Vagina (tissue), 2 donors: ENCODE data around the gene EHMT2.

ENCODE experiments used
- POLR2A ChIP-seq, 2 donors: fragments of 450-650 bp; IDR thresholded peaks; one replicate each; pipeline ENCODE4 v1.6.1; 2017; ENCODE audit warnings: antibody characterized with exemption in 2 of 2, mild to moderate bottlenecking in 2 of 2, moderate library complexity in 2 of 2
- TF ChIP-seq, protein P1 (sequence below), 3 experiments: fragments of 450-650 bp in 2 of 3; fragments of 200-600 bp in 1 of 3; sonication (generic) in 1 of 3; IDR thresholded peaks; one replicate each; pipeline ENCODE4 v1.5.1; 2017 to 2019; ENCODE audit warnings: antibody characterized with exemption in 3 of 3, mild to moderate bottlenecking in 2 of 3, moderate library complexity in 2 of 3

DNA sequence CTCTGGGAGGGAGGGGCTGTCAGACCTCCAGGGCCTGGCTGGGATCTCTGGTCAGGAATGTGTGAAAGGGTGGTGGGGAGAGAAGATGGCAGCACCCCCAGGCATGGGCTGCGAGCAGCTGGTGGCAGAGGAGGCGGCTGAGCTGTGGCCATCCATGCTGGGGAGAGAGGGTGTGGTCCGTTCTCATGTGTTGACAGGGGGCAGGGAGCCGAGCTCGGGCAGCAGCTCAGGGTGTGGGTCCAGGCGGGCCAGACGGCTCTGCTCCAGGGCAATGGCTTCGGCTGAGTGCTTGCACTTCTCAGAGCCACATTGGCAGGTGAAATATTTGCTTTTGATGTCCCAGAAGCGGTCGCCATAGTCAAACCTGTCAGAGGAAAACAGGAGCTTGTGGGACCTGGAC is 17.6 kb downstream of the EHMT2 start:
- TF ChIP-seq, protein P1, sequence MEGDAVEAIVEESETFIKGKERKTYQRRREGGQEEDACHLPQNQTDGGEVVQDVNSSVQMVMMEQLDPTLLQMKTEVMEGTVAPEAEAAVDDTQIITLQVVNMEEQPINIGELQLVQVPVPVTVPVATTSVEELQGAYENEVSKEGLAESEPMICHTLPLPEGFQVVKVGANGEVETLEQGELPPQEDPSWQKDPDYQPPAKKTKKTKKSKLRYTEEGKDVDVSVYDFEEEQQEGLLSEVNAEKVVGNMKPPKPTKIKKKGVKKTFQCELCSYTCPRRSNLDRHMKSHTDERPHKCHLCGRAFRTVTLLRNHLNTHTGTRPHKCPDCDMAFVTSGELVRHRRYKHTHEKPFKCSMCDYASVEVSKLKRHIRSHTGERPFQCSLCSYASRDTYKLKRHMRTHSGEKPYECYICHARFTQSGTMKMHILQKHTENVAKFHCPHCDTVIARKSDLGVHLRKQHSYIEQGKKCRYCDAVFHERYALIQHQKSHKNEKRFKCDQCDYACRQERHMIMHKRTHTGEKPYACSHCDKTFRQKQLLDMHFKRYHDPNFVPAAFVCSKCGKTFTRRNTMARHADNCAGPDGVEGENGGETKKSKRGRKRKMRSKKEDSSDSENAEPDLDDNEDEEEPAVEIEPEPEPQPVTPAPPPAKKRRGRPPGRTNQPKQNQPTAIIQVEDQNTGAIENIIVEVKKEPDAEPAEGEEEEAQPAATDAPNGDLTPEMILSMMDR (IDR thresholded peaks at IDR 0.05), result no peak
- TF ChIP-seq POLR2A (IDR thresholded peaks at IDR 0.05), result no peak
